Right lobe of liver (tissue), 6 donors: ENCODE measurements around the gene TARS1. TPM values are rescaled to one million over a fixed set of nuclear protein-coding genes. Genes with fewer than 3 reads are reported as not detected.
"Not testable (repeated sequence)": the region's sequence is repeated elsewhere in the genome, so short reads cannot be mapped to it uniquely, and the experiment has no call there.

ENCODE experiments used
- ATAC-seq, 4 donors: fragments of 200-7000 bp; cut with Tn5 transposase; one replicate each; pipeline ENCODE4 v1.9.1; 2020; ENCODE audit warnings: mild to moderate bottlenecking in 4 of 4, moderate library complexity in 4 of 4
- DNase-seq, 3 donors: peaks; one replicate each; pipeline ENCODE4 v3.0.0-alpha.2; 2020
- H3K27ac ChIP-seq, 3 donors: fragments of 200-600 bp; one replicate each; pipeline ENCODE4 v1.8.0; 2022
- H3K27me3 ChIP-seq, 2 donors: fragments of 200-600 bp; one replicate each; pipeline ENCODE4 v1.8.0; 2022
- H3K36me3 ChIP-seq, 4 donors: fragments of 200-600 bp; sonication (generic) in 1 of 4; one replicate each; pipeline versions ENCODE4 v1.5.1 to v1.8.0; 2017 to 2022; ENCODE audit warnings: control low read depth in 1 of 4
- H3K4me1 ChIP-seq, 4 donors: fragments of 200-600 bp; sonication (generic) in 1 of 4; one replicate each; pipeline versions ENCODE4 v1.5.1 to v1.8.0; 2017 to 2022; ENCODE audit warnings: control low read depth in 1 of 4
- H3K4me3 ChIP-seq, 3 donors: fragments of 200-600 bp; one replicate each; pipeline ENCODE4 v1.8.0; 2022
- H3K9me3 ChIP-seq, 4 donors: fragments of 200-600 bp; sonication (generic) in 1 of 4; one replicate each; pipeline versions ENCODE4 v1.5.1 to v1.8.0; 2017 to 2022; ENCODE audit warnings: control low read depth in 1 of 4
- CTCF ChIP-seq, 4 donors: fragments of 200-600 bp in 3 of 4; fragments of 450-650 bp in 1 of 4; IDR thresholded peaks; one replicate each; pipeline versions ENCODE4 v1.5.1 to v1.8.0; 2016 to 2022; ENCODE audit warnings: antibody characterized with exemption in 4 of 4, mild to moderate bottlenecking in 2 of 4
- POLR2A ChIP-seq: fragments of 450-650 bp; IDR thresholded peaks from one replicate; pipeline ENCODE4 v1.6.1; 2017; ENCODE audit warnings: antibody characterized with exemption, mild to moderate bottlenecking
- WGBS: methylation state at CpG from one replicate; pipeline ENCODE4 v1.1.6; 2018; ENCODE audit warnings: low coverage, low lambda C conversion rate; ENCODE audit not compliant: insufficient coverage; ENCODE audit errors: missing lambda C conversion rate; 5-methylcytosine and 5-hydroxymethylcytosine counted together
- intact Hi-C, 2 donors: fragments of 100-400 bp; cut with DNase I; formaldehyde crosslinking; loops; one replicate each; pipeline versions ENCODE4 v1.11.2 to v1.14.1; 2022
- total RNA-seq, 6 experiments: library from RNA; depleted of rRNA in 2 of 6; stranded (reverse); fragments of >200 nt in 2 of 6; fragmentation: NEBNext Ultra II Directional in 3 of 6; extraction: Animal tissue kit (Norgen Biotek cat#: 25700) in 3 of 6; gene quantifications; one replicate each; pipeline versions ENCODE4 v1.1.0 to v1.2.4, GENCODE V29; 2016 to 2023
- donor health status: DM: no; HTN: yes; CAD: no.
- donor health status: DM: no; HTN: no; CAD: no.
- donor health status: DM: no; HTN: no; CAD: no.
- donor health status: DM: no; HTN: yes; CAD: no.
- donor health status: DM: no; HTN: yes; CAD: no.

Gene TARS1
- total RNA-seq, 6 experiments from 2014 or later = 43.2 to 118 (median 98.3) TPM

DNA sequence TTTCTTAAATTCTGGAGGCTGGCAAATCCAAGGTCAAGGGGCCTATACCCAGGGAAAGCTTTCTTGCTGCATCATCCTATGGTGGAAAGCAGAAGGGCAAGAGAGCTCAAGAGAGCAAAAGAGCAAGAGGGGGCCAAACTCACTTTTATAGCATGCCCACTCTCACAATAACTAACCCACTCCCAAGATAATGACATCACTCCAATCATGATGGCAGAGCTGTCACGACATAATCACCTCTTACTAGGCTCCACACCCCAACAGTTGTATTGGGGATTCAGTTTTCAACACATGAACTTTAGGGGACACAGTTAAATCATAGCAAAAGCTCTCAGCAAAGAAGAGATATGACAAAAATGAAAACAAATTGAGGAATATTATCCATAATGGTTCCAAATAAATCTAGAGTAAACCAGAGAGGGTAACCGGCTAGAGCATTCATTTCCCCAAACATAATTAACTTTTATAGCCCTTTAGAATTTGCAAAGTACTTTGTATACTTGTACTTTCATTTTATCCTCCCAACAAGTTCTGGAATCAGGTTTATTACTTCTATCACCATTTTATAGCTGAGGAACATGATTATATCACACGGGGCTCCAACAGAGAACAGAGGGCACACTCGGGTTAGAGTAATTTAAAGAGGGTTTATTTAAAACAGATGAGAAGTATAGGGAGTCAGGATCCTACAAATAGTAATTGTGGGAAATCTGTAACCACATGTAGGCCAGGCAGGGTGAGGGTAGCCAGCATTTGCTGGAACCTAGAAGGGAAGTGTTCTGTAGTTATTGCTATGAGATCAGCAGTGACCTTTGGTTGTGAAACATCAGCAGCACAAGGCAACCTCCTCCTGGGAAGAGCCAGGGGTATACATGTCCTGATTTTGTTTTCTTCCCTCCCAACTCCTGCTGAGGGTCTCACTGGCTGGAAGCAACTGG is 7.2 kb upstream of the TARS1 start:
- intact Hi-C loops = loop anchor here in 1 of 2 donors (10.0 kb wide), 1 partner anchor 501 kb away; the partner anchor contains the start of gene RXFP3
- peaks cover 0 to 21% (median 8%) of the 10 kb centered on the region in 4 donors for H3K4me1 ChIP-seq
- no peak overlapping the region for H3K4me3 ChIP-seq
- ATAC-seq = peak; percentile 64 to 79 (median 72)
- 78% methylated on average over 4 of the region's 4 CpGs for WGBS
- no peaks in the 10 kb centered on the region for H3K9me3 ChIP-seq
- DNase-seq = peak in 1 of 3 donors; percentile 31
- TF ChIP-seq POLR2A (no peak), CTCF (IDR thresholded peaks at IDR 0.05) (no peak)
- H3K27ac ChIP-seq = peak overlapping the region in 2 of 3 donors; percentile 6 to 59
- H3K27me3 ChIP-seq = no peaks in the 10 kb centered on the region
- no peaks in the 10 kb centered on the region for H3K36me3 ChIP-seq

DNA sequence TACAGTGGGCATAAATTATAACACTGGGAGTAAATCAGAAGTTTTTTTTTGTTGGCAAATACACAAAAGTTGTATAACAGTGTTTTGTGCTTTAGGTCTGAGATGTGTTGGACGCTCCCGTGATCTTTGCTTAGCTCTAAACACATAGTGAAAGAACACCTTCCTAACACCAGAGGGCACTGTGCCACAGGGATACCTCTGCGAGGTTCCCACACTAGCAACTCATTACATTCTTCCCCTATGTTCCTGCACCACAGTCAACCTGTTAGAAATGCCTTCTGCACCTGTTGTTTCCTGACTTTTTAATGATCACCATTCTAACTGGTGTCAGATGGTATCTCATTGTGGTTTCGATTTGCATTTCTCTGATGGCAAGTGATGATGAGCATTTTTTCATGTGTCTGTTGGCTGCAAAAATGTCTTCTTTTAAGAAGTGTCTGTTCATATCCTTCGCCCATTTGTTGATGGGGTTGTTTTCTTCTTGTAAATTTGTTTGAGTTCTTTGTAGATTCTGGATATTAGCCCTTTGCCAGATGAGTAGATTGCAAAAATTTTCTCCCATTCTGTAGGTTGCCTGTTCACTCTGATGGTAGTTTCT is 4.8 kb upstream of the TARS1 start:
- 18% methylated on average over 5 of the region's 5 CpGs for WGBS
- intact Hi-C loops = loop anchor here in 1 of 2 donors (10.0 kb wide), 1 partner anchor 499 kb away; the partner anchor contains the start of gene RXFP3

GRCh38 chr5:33438996-33439395 is 1.8 kb upstream of the TARS1 start:
- H3K27ac ChIP-seq = no peak overlapping the region
- no peak for ATAC-seq
- DNase-seq = no peak
- H3K36me3 ChIP-seq = no peaks in the 10 kb centered on the region
- H3K9me3 ChIP-seq = no peaks in the 10 kb centered on the region
- intact Hi-C loops = loop anchor here in 1 of 2 donors (10.0 kb wide), 1 partner anchor 496 kb away; the partner anchor contains the start of gene RXFP3
- WGBS = 71% methylated on average over 6 of the region's 6 CpGs
- H3K4me3 ChIP-seq = peak overlapping the region in 2 of 3 donors; percentile 46 to 65
- TF ChIP-seq CTCF (IDR thresholded peaks at IDR 0.05) = no peak
- no peak for TF ChIP-seq POLR2A
- H3K27me3 ChIP-seq = no peaks in the 10 kb centered on the region
- peaks cover 0 to 22% (median 13%) of the 10 kb centered on the region in 4 donors for H3K4me1 ChIP-seq

More for the DNA sequence above, 4.8 kb upstream of the TARS1 start:
- H3K27ac ChIP-seq, H3K36me3 ChIP-seq, H3K4me3 ChIP-seq, H3K9me3 ChIP-seq, H3K27me3 ChIP-seq: not testable (repeated sequence)
- peaks cover 0 to 24% (median 10%) of the 10 kb centered on the region in 4 donors for H3K4me1 ChIP-seq
- peak; percentile 58 to 75 (median 59) for ATAC-seq
- peak; percentile 77 to 89 (median 84) for TF ChIP-seq CTCF (IDR thresholded peaks at IDR 0.05)
- peak; percentile 58 to 79 (median 59) for DNase-seq

DNA sequence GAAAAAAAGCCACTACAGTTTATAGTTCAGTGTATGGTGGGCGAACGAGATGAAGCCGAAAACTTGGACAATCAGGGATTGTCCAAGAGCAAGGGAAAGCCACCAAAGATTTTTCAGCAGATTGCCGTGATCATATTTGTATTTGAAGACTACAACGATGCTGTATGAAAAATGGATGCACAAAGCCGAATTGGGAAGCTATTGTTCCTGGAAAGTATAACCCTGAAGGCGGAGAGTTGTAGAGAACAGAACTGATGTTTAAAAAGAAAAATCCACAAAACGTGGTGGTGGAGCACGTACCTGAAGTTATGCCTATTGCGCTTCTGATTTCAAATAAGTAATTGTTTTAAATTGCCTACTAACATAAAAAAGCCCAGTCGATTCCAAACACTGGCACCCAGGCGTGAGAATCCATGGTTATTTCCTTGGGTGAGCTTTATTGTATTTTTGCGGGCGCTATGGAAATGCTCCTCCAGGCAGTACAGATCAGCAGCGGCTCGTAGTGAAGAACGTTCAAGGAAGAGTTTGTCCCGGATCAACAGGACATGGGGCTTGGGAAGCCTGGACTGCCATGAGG is 772 bp upstream of the TARS1 start:
- DNase-seq (no peak), ATAC-seq (no peak)
- intact Hi-C loops = loop anchor here in 1 of 2 donors (10.0 kb wide), 1 partner anchor 495 kb away; the partner anchor contains the start of gene RXFP3
- Histone ChIP-seq H3K27me3 (no peaks in the 10 kb centered on the region), H3K4me1 (peaks cover 0 to 30% (median 16%) of the 10 kb centered on the region in 4 donors), H3K9me3 (no peaks in the 10 kb centered on the region), H3K27ac (peak overlapping the region; percentile 71 to 95 (median 75)), H3K36me3 (no peaks in the 10 kb centered on the region), H3K4me3 (peak overlapping the region; percentile 46 to 83 (median 65))
- 10% methylated on average over 18 of the region's 18 CpGs for WGBS
- TF ChIP-seq CTCF (IDR thresholded peaks at IDR 0.05) (no peak), POLR2A (no peak)
